CD14-positive monocyte (primary cell): ENCODE results near the gene TP73. TPM values are rescaled to one million over a fixed set of nuclear protein-coding genes. Genes with fewer than 3 reads are reported as not detected.

Experiments
- DNase-seq, 3 donors: peaks; one replicate each; pipeline ENCODE4 v3.0.0-alpha.2; 2011 to 2022
- H2AFZ ChIP-seq: 2 replicates; pipeline ENCODE4 v1.6.0; 2012; ENCODE audit warnings: mild to moderate bottlenecking, low read depth, low read length, inconsistent platforms; ENCODE audit not compliant: insufficient read depth, poor library complexity, severe bottlenecking
- H3K27ac ChIP-seq, 2 donors: 1 replicate in 1 of 2; 2 replicates in 1 of 2; pipeline ENCODE4 v1.5.1; 2012 to 2013; ENCODE audit warnings: low read length in 2 of 2, control low read depth in 1 of 2, inconsistent platforms in 1 of 2, low read depth in 1 of 2, mild to moderate bottlenecking in 1 of 2
- H3K27me3 ChIP-seq, 2 donors: one replicate each; pipeline versions ENCODE4 v1.6.0 to v1.6.1; 2011 to 2013; ENCODE audit warnings: low read length in 2 of 2; ENCODE audit not compliant: control insufficient read depth in 2 of 2, insufficient read depth in 2 of 2
- H3K36me3 ChIP-seq, 2 donors: replicated peaks in 1 of 2; 1 replicate in 1 of 2; 2 replicates in 1 of 2; pipeline versions ENCODE4 v1.5.1 to v1.6.1; 2012 to 2013; ENCODE audit warnings: low read length in 2 of 2, control low read depth in 1 of 2, inconsistent platforms in 1 of 2, mild to moderate bottlenecking in 1 of 2; ENCODE audit not compliant: insufficient read depth in 2 of 2, control insufficient read depth in 1 of 2
- H3K4me1 ChIP-seq, 2 donors: 1 replicate in 1 of 2; 2 replicates in 1 of 2; pipeline versions ENCODE4 v1.5.1 to v1.6.1; 2012 to 2013; ENCODE audit warnings: low read length in 2 of 2, control low read depth in 1 of 2, inconsistent platforms in 1 of 2, mild to moderate bottlenecking in 1 of 2, moderate library complexity in 1 of 2; ENCODE audit not compliant: insufficient read depth in 2 of 2, control insufficient read depth in 1 of 2
- H3K4me2 ChIP-seq: replicated peaks from 2 replicates; pipeline ENCODE3; 2012; ENCODE audit warnings: low read length, moderate library complexity, mild to moderate bottlenecking; ENCODE audit not compliant: poor library complexity, severe bottlenecking; ENCODE audit errors: extremely low read depth
- H3K4me3 ChIP-seq, 3 experiments: fragments of 200-600 bp in 1 of 3; sonication (generic) in 1 of 3; replicated peaks in 1 of 3; 1 replicate in 2 of 3; 2 replicates in 1 of 3; pipeline ENCODE4 v1.5.1; 2011 to 2013; ENCODE audit warnings: low read length in 3 of 3, mild to moderate bottlenecking in 3 of 3, control low read depth in 2 of 3, low read depth in 2 of 3, inconsistent platforms in 1 of 3, moderate library complexity in 1 of 3
- H3K79me2 ChIP-seq: 2 replicates; pipeline ENCODE4 v1.6.0; 2012; ENCODE audit warnings: mild to moderate bottlenecking, control low read depth, inconsistent platforms, low read length, moderate library complexity; ENCODE audit not compliant: insufficient read depth
- H3K9ac ChIP-seq: 2 replicates; pipeline ENCODE4 v1.6.0; 2017; ENCODE audit warnings: low read length, mild to moderate bottlenecking; ENCODE audit not compliant: insufficient read depth, poor library complexity, severe bottlenecking
- H3K9me3 ChIP-seq, 2 donors: replicated peaks in 1 of 2; 1 replicate in 1 of 2; 2 replicates in 1 of 2; pipeline versions ENCODE4 v1.5.1 to v1.6.1; 2012 to 2013; ENCODE audit warnings: low read length in 2 of 2, control low read depth in 1 of 2; ENCODE audit not compliant: control insufficient read depth in 1 of 2, insufficient read depth in 1 of 2
- H4K20me1 ChIP-seq: 2 replicates; pipeline ENCODE4 v1.6.0; 2012; ENCODE audit warnings: mild to moderate bottlenecking, low read length, control low read depth, moderate library complexity; ENCODE audit not compliant: insufficient read depth
- H3K27ac Mint-ChIP-seq, 7 donors: one replicate each; pipeline ENCODE4 v1.8.0; 2020; ENCODE audit warnings: mild to moderate bottlenecking in 7 of 7, mixed read lengths in 7 of 7, moderate library complexity in 6 of 7, inconsistent platforms in 2 of 7
- H3K27me3 Mint-ChIP-seq, 3 donors: one replicate each; pipeline ENCODE4 v1.8.0; 2021 to 2022; ENCODE audit warnings: low read depth in 3 of 3, mild to moderate bottlenecking in 3 of 3, mixed read lengths in 3 of 3, moderate library complexity in 3 of 3, inconsistent platforms in 1 of 3
- H3K36me3 Mint-ChIP-seq, 2 donors: one replicate each; pipeline ENCODE4 v1.8.0; 2020; ENCODE audit warnings: mixed read lengths in 2 of 2, inconsistent platforms in 1 of 2, mild to moderate bottlenecking in 1 of 2
- H3K4me1 Mint-ChIP-seq: one replicate; pipeline ENCODE4 v1.8.0; 2020; ENCODE audit warnings: mild to moderate bottlenecking, mixed read lengths
- H3K4me3 Mint-ChIP-seq, 2 donors: one replicate each; pipeline ENCODE4 v1.8.0; 2020; ENCODE audit warnings: mild to moderate bottlenecking in 2 of 2, mixed read lengths in 2 of 2, moderate library complexity in 1 of 2
- H3K9me3 Mint-ChIP-seq, 7 donors: one replicate each; pipeline ENCODE4 v1.8.0; 2020 to 2022; ENCODE audit warnings: mixed read lengths in 7 of 7, mild to moderate bottlenecking in 6 of 7, moderate library complexity in 6 of 7, inconsistent platforms in 2 of 7
- CTCF ChIP-seq: fragments of 200-600 bp; IDR thresholded peaks from one replicate; pipeline ENCODE4 v1.8.0; 2022; ENCODE audit warnings: antibody characterized with exemption, mild to moderate bottlenecking
- WGBS: methylation state at CpG from one replicate; pipeline ENCODE4 v1.1.5; 2013; ENCODE audit warnings: missing lambda C conversion rate; ENCODE audit not compliant: insufficient coverage; 5-methylcytosine and 5-hydroxymethylcytosine counted together
- intact Hi-C, 2 donors: fragments of 100-400 bp; cut with micrococcal nuclease; formaldehyde crosslinking; loops; one replicate each; pipeline versions ENCODE4 v1.15.0 to v1.15.1; 2023
- polyA plus RNA-seq, 3 donors: library from polyadenylated mRNA; depleted of rRNA in 1 of 3; unstranded in 2 of 3; stranded (reverse) in 1 of 3; fragments of 300-500 nt in 2 of 3; fragments of >200 nt in 1 of 3; fragmentation: Illumina TruSeq in 2 of 3; gene quantifications; 1 replicate in 2 of 3; 2 replicates in 1 of 3; pipeline ENCODE4 v1.2.3, GENCODE V29; 2012 to 2021

TP73 gene
- polyA plus RNA-seq, 3 donors = 0.21 to 0.42 TPM; not detected in 1

DNA sequence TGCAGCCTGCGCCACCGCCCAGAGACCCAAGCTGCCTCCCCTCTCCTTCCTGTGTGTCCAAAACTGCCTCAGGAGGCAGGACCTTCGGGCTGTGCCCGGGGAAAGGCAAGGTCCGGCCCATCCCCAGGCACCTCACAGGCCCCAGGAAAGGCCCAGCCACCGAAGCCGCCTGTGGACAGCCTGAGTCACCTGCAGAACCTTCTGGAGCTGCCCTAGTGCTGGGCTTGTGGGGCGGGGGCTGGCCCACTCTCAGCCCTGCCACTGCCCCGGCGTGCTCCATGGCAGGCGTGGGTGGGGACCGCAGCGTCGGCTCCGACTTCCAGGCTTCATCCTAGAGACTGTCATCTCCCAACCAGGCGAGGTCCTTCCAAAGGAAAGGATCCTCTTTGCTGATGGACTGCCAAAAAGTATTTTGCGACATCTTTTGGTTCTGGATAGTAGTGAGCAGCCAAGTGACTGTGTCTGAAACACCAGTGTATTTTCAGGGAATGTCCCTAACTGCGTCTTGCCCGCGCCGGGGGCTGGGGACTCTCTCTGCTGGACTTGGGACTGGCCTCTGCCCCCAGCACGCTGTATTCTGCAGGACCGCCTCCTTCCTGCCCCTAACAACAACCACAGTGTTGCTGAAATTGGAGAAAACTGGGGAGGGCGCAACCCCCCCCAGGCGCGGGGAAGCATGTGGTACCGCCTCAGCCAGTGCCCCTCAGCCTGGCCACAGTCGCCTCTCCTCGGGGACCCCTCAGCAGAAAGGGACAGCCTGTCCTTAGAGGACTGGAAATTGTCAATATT, 81.0 kb downstream of the TP73 start:
- intact Hi-C loops = no loop called here
- Histone ChIP-seq H3K27me3 (no peaks in the 10 kb centered on the region), H3K4me3 (no peak overlapping the region), H3K4me1 (no peaks in the 10 kb centered on the region), H4K20me1 (no peaks in the 10 kb centered on the region), H3K36me3 (peaks cover 0 to 18% of the 10 kb centered on the region in 2 donors), H3K79me2 (no peaks in the 10 kb centered on the region), H3K4me2 (no peak overlapping the region), H3K9ac (no peak overlapping the region), H3K27ac (no peak overlapping the region), H3K9me3 (no peaks in the 10 kb centered on the region), H2AFZ (no peak overlapping the region)
- TF ChIP-seq CTCF = no peak
- H3K27me3 Mint-ChIP-seq = peaks cover 2 to 15% (median 5%) of the 10 kb centered on the region in 3 donors
- H3K9me3 Mint-ChIP-seq = no peaks in the 10 kb centered on the region
- no peak for DNase-seq
- 91% methylated on average over 15 of the region's 29 CpGs for WGBS
- no peak overlapping the region for H3K4me3 Mint-ChIP-seq
- peaks cover 15 to 20% of the 10 kb centered on the region in 2 donors for H3K36me3 Mint-ChIP-seq
- H3K27ac Mint-ChIP-seq = no peak overlapping the region
- H3K4me1 Mint-ChIP-seq = no peaks in the 10 kb centered on the region

GRCh38 chr1:3733883-3734589, 81.7 kb downstream of the TP73 start:
- Histone ChIP-seq H3K27me3 (no peaks in the 10 kb centered on the region), H3K4me3 (no peak overlapping the region), H4K20me1 (no peaks in the 10 kb centered on the region), H3K9me3 (no peaks in the 10 kb centered on the region), H2AFZ (no peak overlapping the region), H3K79me2 (no peaks in the 10 kb centered on the region), H3K4me1 (no peaks in the 10 kb centered on the region), H3K4me2 (no peak overlapping the region), H3K36me3 (peaks cover 7 to 26% of the 10 kb centered on the region in 2 donors), H3K27ac (no peak overlapping the region), H3K9ac (no peak overlapping the region)
- no peak for TF ChIP-seq CTCF
- no peaks in the 10 kb centered on the region for H3K4me1 Mint-ChIP-seq
- no peak overlapping the region for H3K4me3 Mint-ChIP-seq
- WGBS = 89% methylated on average over 10 of the region's 17 CpGs
- H3K27me3 Mint-ChIP-seq = peaks cover 2 to 9% (median 2%) of the 10 kb centered on the region in 3 donors
- no peaks in the 10 kb centered on the region for H3K9me3 Mint-ChIP-seq
- intact Hi-C loops = no loop called here
- peaks cover 15 to 20% of the 10 kb centered on the region in 2 donors for H3K36me3 Mint-ChIP-seq
- no peak overlapping the region for H3K27ac Mint-ChIP-seq
- DNase-seq = no peak
